ENCODE measurements around the gene BRD3OS.
"Not testable (repeated sequence)": the region's sequence is repeated elsewhere in the genome, so short reads cannot be mapped to it uniquely, and the experiment has no call there.

DNA sequence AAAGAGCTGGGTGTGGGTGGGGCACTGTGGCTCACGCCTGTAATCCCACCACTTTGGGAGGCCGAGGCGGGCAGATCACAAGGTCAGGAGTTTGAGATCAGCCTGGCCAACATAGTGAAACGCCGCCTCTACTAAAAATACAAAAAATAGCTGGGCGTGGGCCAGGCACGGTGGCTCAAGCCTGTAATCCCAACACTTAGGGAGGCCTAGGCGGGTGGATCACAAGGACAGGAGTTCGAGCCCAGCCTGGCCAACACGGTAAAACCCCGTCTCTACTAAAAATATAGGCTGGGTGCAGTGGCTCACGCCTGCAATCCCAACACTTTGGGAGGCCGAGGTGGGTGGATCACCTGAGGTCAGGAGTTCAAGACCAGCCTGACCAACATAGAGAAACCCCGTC is 36.5 kb upstream of the BRD3OS start:
- not testable (repeated sequence) for TF ChIP-seq EZH2 (IDR thresholded peaks at IDR 0.05; ENCODE audit: borderline replicate concordance, low read depth, low read length, severe bottlenecking)
- TF ChIP-seq, protein P1, sequence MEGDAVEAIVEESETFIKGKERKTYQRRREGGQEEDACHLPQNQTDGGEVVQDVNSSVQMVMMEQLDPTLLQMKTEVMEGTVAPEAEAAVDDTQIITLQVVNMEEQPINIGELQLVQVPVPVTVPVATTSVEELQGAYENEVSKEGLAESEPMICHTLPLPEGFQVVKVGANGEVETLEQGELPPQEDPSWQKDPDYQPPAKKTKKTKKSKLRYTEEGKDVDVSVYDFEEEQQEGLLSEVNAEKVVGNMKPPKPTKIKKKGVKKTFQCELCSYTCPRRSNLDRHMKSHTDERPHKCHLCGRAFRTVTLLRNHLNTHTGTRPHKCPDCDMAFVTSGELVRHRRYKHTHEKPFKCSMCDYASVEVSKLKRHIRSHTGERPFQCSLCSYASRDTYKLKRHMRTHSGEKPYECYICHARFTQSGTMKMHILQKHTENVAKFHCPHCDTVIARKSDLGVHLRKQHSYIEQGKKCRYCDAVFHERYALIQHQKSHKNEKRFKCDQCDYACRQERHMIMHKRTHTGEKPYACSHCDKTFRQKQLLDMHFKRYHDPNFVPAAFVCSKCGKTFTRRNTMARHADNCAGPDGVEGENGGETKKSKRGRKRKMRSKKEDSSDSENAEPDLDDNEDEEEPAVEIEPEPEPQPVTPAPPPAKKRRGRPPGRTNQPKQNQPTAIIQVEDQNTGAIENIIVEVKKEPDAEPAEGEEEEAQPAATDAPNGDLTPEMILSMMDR (IDR thresholded peaks at IDR 0.05; ENCODE audit: borderline replicate concordance, extremely low read depth, low read length, poor library complexity, severe bottlenecking) = not testable (repeated sequence)
